Loucy (cell line): ENCODE data around the gene MYOZ3.

ENCODE experiments used
- H2AFZ ChIP-seq: fragments of 200-600 bp; sonication (generic); 2 replicates; pipeline ENCODE4 v1.6.0; 2016; ENCODE audit warnings: antibody characterized with exemption, mild to moderate bottlenecking, low read length, moderate library complexity
- H3F3A ChIP-seq: fragments of 200-600 bp; 2 replicates; pipeline ENCODE4 v1.6.0; 2016; ENCODE audit warnings: antibody characterized with exemption, low read depth, mild to moderate bottlenecking
- H3K27me3 ChIP-seq: fragments of 200-600 bp; sonication (generic); 2 replicates; pipeline ENCODE4 v1.6.1; 2014; ENCODE audit warnings: low read length, mild to moderate bottlenecking; ENCODE audit not compliant: insufficient read depth, poor library complexity, severe bottlenecking
- H3K36me3 ChIP-seq: fragments of 200-600 bp; sonication (generic); 2 replicates; pipeline ENCODE4 v1.6.1; 2016; ENCODE audit warnings: low read length; ENCODE audit not compliant: insufficient read depth
- H3K4me1 ChIP-seq: fragments of 200-600 bp; sonication (generic); 2 replicates; pipeline ENCODE4 v1.5.1; 2014; ENCODE audit warnings: low read length, mild to moderate bottlenecking; ENCODE audit not compliant: insufficient read depth, poor library complexity, severe bottlenecking
- H3K4me2 ChIP-seq: fragments of 200-600 bp; sonication (generic); 2 replicates; pipeline ENCODE4 v1.6.0; 2014; ENCODE audit warnings: antibody characterized with exemption, low read length, low read depth, mild to moderate bottlenecking; ENCODE audit not compliant: poor library complexity, severe bottlenecking
- H3K4me3 ChIP-seq: fragments of 200-600 bp; sonication (generic); 2 replicates; pipeline ENCODE4 v1.5.1; 2014; ENCODE audit warnings: low read length, mild to moderate bottlenecking, mixed read lengths; ENCODE audit not compliant: poor library complexity, severe bottlenecking
- H3K79me2 ChIP-seq: fragments of 200-600 bp; sonication (generic); 2 replicates; pipeline ENCODE4 v1.6.1; 2014; ENCODE audit warnings: low read length; ENCODE audit not compliant: insufficient read depth
- H3K9ac ChIP-seq: fragments of 200-600 bp; sonication (generic); 2 replicates; pipeline ENCODE4 v1.6.0; 2014; ENCODE audit warnings: mild to moderate bottlenecking, low read depth, low read length, moderate library complexity; ENCODE audit not compliant: poor library complexity, severe bottlenecking
- H3K9me2 ChIP-seq: fragments of 200-600 bp; sonication (generic); replicated peaks from 2 replicates; pipeline ENCODE4 v1.6.1; 2016; ENCODE audit warnings: low read depth, low read length, mixed read lengths
- H3K9me3 ChIP-seq: fragments of 200-600 bp; sonication (generic); 2 replicates; pipeline ENCODE4 v1.6.1; 2014; ENCODE audit warnings: mild to moderate bottlenecking, antibody characterized with exemption, low read length, low read depth; ENCODE audit not compliant: insufficient read depth
- H4K20me1 ChIP-seq: fragments of 200-600 bp; sonication (generic); 2 replicates; pipeline ENCODE4 v1.6.0; 2014; ENCODE audit warnings: antibody characterized with exemption, low read length, mild to moderate bottlenecking; ENCODE audit not compliant: insufficient read depth, poor library complexity, severe bottlenecking
- EZH2phosphoT487 ChIP-seq: fragments of 200-600 bp; IDR thresholded peaks from 2 replicates; pipeline ENCODE4 v1.6.1; 2018; ENCODE audit warnings: antibody characterized with exemption, mild to moderate bottlenecking, moderate library complexity, borderline replicate concordance
- TF ChIP-seq, protein P1 (sequence below): fragments of 200-600 bp; sonication (generic); conservative IDR thresholded peaks from 2 replicates; pipeline ENCODE4 v1.5.1; 2014; ENCODE audit warnings: mild to moderate bottlenecking, antibody characterized with exemption, low read length

Gene MYOZ3

DNA sequence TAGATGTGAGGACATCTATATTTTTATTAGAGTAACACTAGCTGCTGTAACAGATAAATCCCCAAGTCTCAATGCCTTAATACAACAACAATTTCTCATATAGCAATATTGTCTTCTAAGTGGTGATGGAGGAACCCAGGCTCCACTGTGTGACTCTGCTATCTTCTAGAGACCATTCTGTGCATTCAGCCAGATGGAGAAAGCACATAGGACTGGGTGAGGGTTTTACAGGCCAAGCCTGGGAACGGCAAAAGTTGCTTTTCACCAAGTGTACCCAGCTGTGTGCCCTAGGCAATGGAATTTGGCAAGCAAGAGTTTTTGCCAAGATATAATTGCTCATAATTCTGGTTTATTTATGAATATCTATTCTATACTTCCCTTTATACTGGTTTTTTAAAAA is 28.1 kb downstream of the MYOZ3 start:
- H3K4me2 ChIP-seq: no peak overlapping the region
- no peaks in the 10 kb centered on the region for H3K9me3 ChIP-seq
- no peaks in the 10 kb centered on the region for H3K79me2 ChIP-seq
- H2AFZ ChIP-seq: no peak overlapping the region
- H3K4me1 ChIP-seq: no peaks in the 10 kb centered on the region
- no peak overlapping the region for H3K9ac ChIP-seq
- no peaks in the 10 kb centered on the region for H3K27me3 ChIP-seq
- no peaks in the 10 kb centered on the region for H4K20me1 ChIP-seq
- no peaks in the 10 kb centered on the region for H3K9me2 ChIP-seq
- TF ChIP-seq EZH2phosphoT487: no peak
- TF ChIP-seq, protein P1, sequence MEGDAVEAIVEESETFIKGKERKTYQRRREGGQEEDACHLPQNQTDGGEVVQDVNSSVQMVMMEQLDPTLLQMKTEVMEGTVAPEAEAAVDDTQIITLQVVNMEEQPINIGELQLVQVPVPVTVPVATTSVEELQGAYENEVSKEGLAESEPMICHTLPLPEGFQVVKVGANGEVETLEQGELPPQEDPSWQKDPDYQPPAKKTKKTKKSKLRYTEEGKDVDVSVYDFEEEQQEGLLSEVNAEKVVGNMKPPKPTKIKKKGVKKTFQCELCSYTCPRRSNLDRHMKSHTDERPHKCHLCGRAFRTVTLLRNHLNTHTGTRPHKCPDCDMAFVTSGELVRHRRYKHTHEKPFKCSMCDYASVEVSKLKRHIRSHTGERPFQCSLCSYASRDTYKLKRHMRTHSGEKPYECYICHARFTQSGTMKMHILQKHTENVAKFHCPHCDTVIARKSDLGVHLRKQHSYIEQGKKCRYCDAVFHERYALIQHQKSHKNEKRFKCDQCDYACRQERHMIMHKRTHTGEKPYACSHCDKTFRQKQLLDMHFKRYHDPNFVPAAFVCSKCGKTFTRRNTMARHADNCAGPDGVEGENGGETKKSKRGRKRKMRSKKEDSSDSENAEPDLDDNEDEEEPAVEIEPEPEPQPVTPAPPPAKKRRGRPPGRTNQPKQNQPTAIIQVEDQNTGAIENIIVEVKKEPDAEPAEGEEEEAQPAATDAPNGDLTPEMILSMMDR: no peak
- H3K36me3 ChIP-seq: peaks cover 39% of the 10 kb centered on the region; the same call in 1 of the 2 replicates
- no peak overlapping the region for H3K4me3 ChIP-seq
- H3F3A ChIP-seq: no peaks in the 10 kb centered on the region

DNA sequence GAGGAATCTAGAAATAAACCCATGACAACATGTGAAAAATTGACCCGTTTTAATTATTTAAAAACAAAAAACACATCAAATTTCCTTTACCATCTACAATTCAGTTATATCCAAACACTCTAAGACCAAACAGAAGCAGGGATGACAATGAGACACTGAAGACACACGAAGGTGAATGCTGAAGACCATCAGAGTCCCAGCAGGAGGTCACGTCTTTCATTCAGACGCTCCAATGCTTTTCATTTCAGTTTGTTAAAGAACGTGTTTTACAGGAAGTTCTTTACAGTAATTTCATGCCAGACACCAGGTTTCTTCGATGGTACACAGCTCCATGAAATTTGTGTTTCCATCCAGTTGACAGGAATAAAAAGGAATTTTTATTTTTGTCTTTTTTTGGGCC is 29.7 kb downstream of the MYOZ3 start:
- no peak overlapping the region for H3K9ac ChIP-seq
- peaks cover 55% of the 10 kb centered on the region; the same call in 1 of the 2 replicates for H3K36me3 ChIP-seq
- H3K4me2 ChIP-seq: no peak overlapping the region
- H3K4me3 ChIP-seq: no peak overlapping the region
- no peak for TF ChIP-seq EZH2phosphoT487
- TF ChIP-seq, protein P1: no peak
- no peaks in the 10 kb centered on the region for H3K79me2 ChIP-seq
- no peak overlapping the region for H2AFZ ChIP-seq
- no peaks in the 10 kb centered on the region for H3K9me3 ChIP-seq
- H3K27me3 ChIP-seq: no peaks in the 10 kb centered on the region
- no peaks in the 10 kb centered on the region for H3K4me1 ChIP-seq
- H3F3A ChIP-seq: no peaks in the 10 kb centered on the region
- H4K20me1 ChIP-seq: no peaks in the 10 kb centered on the region
- no peaks in the 10 kb centered on the region for H3K9me2 ChIP-seq

DNA sequence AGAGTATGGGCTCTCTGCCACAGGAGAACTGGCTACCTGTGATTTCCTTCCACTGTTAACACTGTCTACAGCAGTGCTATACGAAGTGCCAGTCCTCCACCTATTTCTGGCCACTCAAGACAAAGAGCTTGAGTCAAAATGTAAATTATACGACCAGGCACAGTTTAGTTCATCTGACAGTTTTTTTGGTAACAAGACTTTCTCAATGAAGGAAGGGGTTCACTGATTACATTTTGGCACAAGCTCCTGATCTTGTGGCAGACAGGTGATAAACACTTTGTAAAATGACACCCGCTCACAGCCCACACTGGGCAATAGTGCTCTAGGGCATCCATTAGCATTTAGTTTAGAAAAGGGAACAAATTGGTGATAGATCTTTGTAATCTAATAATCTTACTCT is 31.2 kb downstream of the MYOZ3 start:
- H3K4me1 ChIP-seq: no peaks in the 10 kb centered on the region
- H2AFZ ChIP-seq: no peak overlapping the region
- no peaks in the 10 kb centered on the region for H3K9me3 ChIP-seq
- no peak overlapping the region for H3K4me2 ChIP-seq
- no peaks in the 10 kb centered on the region for H3K9me2 ChIP-seq
- H3K9ac ChIP-seq: no peak overlapping the region
- peaks cover 69% of the 10 kb centered on the region; the same call in 1 of the 2 replicates for H3K36me3 ChIP-seq
- H3K79me2 ChIP-seq: peaks cover 7% of the 10 kb centered on the region
- H3K4me3 ChIP-seq: no peak overlapping the region
- H3K27me3 ChIP-seq: no peaks in the 10 kb centered on the region
- H3F3A ChIP-seq: no peaks in the 10 kb centered on the region
- TF ChIP-seq, protein P1: no peak
- no peak for TF ChIP-seq EZH2phosphoT487
- no peaks in the 10 kb centered on the region for H4K20me1 ChIP-seq
